Subcutaneous abdominal adipose tissue (tissue), 5 donors: ENCODE results near the gene EBF3.

Source experiments
- H3K27ac ChIP-seq: one replicate; pipeline ENCODE4 v1.7.0; 2013; ENCODE audit warnings: low read depth, mild to moderate bottlenecking, inconsistent platforms, low read length, moderate library complexity
- H3K27me3 ChIP-seq, 5 donors: one replicate each; pipeline ENCODE4 v1.7.0; 2013; ENCODE audit warnings: low read length in 5 of 5, inconsistent platforms in 1 of 5; ENCODE audit not compliant: control insufficient read depth in 5 of 5, insufficient read depth in 4 of 5
- H3K36me3 ChIP-seq, 5 donors: one replicate each; pipeline ENCODE4 v1.7.0; 2013; ENCODE audit warnings: low read length in 5 of 5; ENCODE audit not compliant: control insufficient read depth in 5 of 5, insufficient read depth in 5 of 5
- H3K4me1 ChIP-seq, 5 donors: one replicate each; pipeline ENCODE4 v1.7.0; 2013; ENCODE audit warnings: low read length in 5 of 5, mild to moderate bottlenecking in 3 of 5, moderate library complexity in 1 of 5; ENCODE audit not compliant: control insufficient read depth in 5 of 5, insufficient read depth in 5 of 5
- H3K4me3 ChIP-seq, 5 donors: one replicate each; pipeline ENCODE4 v1.7.0; 2013; ENCODE audit warnings: low read length in 5 of 5, low read depth in 1 of 5
- H3K9ac ChIP-seq, 5 donors: one replicate each; pipeline ENCODE4 v1.7.0; 2013; ENCODE audit warnings: low read length in 5 of 5, mild to moderate bottlenecking in 4 of 5, moderate library complexity in 3 of 5
- H3K9me3 ChIP-seq, 5 donors: one replicate each; pipeline ENCODE4 v1.7.0; 2013; ENCODE audit warnings: low read length in 5 of 5; ENCODE audit not compliant: control insufficient read depth in 5 of 5
- donor health status: healthy.
- donor health status: healthy.
- donor health status: healthy.
- donor health status: healthy.
- donor health status: healthy.

The EBF3 gene

GRCh38 chr10:129812398-129812797, 151.7 kb downstream of the EBF3 start:
- no peaks in the 10 kb centered on the region for H3K36me3 ChIP-seq
- H3K4me1 ChIP-seq = no peaks in the 10 kb centered on the region
- H3K9ac ChIP-seq = no peak overlapping the region
- H3K27ac ChIP-seq = no peak overlapping the region
- peaks cover 0 to 9% (median 0%) of the 10 kb centered on the region in 5 donors for H3K27me3 ChIP-seq
- peaks cover 0 to 4% (median 0%) of the 10 kb centered on the region in 5 donors for H3K9me3 ChIP-seq
- H3K4me3 ChIP-seq = no peak overlapping the region

- H3K36me3 ChIP-seq = no peaks in the 10 kb centered on the region
- peaks cover 0 to 7% (median 0%) of the 10 kb centered on the region in 5 donors for H3K9me3 ChIP-seq
- H3K27ac ChIP-seq = no peak overlapping the region
- H3K9ac ChIP-seq = no peak overlapping the region
- no peaks in the 10 kb centered on the region for H3K4me1 ChIP-seq
- H3K27me3 ChIP-seq = peaks cover 0 to 9% (median 0%) of the 10 kb centered on the region in 5 donors
- H3K4me3 ChIP-seq = no peak overlapping the region
These were observed 152.9 kb downstream of the EBF3 start for GRCh38 chr10:129811208-129811607.

DNA sequence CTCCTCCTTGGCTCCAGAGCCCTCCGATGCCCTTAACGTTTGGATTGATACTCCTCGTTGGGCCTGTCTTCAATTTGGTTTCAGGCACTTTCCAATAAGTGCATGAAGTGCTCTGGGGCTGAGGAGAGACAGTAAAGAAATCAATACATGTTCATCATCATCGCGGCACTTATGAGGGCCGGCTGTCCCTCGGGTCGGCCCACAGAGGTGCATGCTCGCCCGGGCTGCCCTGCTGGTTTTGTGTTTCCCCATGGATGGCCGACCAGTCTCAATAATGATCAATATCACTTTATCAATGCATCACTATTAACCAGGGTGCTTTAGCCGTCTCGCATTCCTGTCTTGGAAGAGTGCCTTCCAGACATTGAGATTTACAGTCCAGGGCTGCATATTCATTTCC, 154.2 kb downstream of the EBF3 start:
- no peaks in the 10 kb centered on the region for H3K36me3 ChIP-seq
- H3K27me3 ChIP-seq = peaks cover 0 to 9% (median 0%) of the 10 kb centered on the region in 5 donors
- no peaks in the 10 kb centered on the region for H3K4me1 ChIP-seq
- H3K27ac ChIP-seq = no peak overlapping the region
- peaks cover 0 to 11% (median 0%) of the 10 kb centered on the region in 5 donors for H3K9me3 ChIP-seq
- no peak overlapping the region for H3K9ac ChIP-seq
- no peak overlapping the region for H3K4me3 ChIP-seq

GRCh38 chr10:129809431-129809830, 154.6 kb downstream of the EBF3 start:
- Histone ChIP-seq H3K27ac (no peak overlapping the region), H3K27me3 (peaks cover 0 to 9% (median 0%) of the 10 kb centered on the region in 5 donors), H3K4me1 (no peaks in the 10 kb centered on the region), H3K9me3 (peaks cover 0 to 10% (median 0%) of the 10 kb centered on the region in 5 donors), H3K9ac (no peak overlapping the region), H3K36me3 (no peaks in the 10 kb centered on the region), H3K4me3 (no peak overlapping the region)

DNA sequence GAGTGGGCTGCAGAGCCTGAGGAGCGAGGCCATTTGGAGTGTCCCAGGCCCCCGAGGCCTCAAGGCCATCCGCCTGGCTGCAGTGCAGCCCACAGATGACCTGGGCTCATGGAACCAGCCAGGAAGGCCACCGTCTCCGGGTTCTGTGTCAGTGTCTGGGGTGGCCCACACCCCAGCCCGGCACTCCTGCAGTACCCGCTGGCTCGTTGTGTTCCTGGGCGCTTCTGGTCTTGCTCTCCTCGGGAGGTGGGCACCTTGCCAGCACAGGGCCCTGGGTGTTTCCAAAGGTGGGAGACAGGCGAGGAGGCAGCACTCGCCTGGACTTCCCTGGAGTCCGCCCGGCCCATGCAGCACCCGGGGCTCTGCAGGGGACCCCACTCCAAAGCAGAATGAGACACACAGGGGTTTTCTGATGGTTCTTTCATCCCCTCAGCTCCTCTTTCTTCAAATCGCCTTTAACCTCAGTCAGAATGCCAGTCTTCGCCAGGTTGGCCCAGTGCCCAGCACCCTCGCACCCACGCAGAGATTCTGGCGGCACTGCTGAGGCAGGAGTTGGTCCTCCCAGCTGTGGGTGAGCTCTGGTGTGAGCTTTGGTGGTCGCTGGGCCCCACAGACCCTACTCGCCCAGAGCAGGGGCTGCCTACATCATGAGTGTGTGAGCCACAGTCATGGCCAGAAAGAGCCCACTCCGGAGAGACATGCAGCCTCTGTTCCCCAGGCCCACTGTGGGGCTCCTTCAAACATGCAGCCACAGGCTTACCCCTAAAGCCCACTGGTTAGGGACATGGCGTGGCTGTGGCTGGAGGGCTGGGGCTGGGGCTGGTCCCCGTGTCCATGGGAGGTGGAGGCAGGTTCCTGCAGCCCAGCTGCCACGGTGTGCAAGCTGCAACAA, 155.7 kb downstream of the EBF3 start:
- Histone ChIP-seq H3K4me3 (no peak overlapping the region), H3K9me3 (peaks cover 0 to 10% (median 4%) of the 10 kb centered on the region in 5 donors), H3K4me1 (no peaks in the 10 kb centered on the region), H3K27ac (no peak overlapping the region), H3K9ac (no peak overlapping the region), H3K27me3 (peaks cover 0 to 9% (median 0%) of the 10 kb centered on the region in 5 donors), H3K36me3 (no peaks in the 10 kb centered on the region)

- Histone ChIP-seq H3K36me3 (no peaks in the 10 kb centered on the region), H3K27ac (no peak overlapping the region), H3K4me3 (no peak overlapping the region), H3K9ac (no peak overlapping the region), H3K4me1 (no peaks in the 10 kb centered on the region), H3K27me3 (peaks cover 0 to 12% (median 0%) of the 10 kb centered on the region in 5 donors), H3K9me3 (peaks cover 4 to 15% (median 6%) of the 10 kb centered on the region in 5 donors)
These were observed 156.9 kb downstream of the EBF3 start for GRCh38 chr10:129807211-129807610.

DNA sequence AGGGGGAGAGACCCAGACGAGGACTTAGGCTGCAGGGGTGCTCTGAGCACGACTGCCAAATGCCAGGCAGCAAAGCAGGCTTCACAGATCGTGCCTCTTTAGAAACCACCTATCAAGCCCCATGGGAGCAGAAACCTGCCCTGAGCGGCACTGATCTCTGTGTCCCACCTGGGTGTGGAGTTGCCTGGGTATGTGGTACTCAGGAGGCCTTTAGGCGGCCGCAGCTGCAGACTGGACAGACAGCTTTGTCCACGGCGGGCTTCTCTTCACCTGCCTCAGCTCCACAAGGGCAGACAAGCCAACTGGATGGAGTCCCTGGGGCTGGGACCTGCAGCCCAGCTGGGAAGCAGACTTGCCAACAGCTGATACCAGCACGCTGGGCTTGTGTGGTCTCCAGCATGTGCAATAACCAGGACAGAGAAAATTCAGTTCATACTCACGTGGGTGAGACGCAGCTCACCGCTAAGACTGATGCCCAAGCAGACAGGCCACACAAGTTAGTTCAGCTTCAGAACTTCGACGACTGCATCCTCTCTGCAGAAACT, 163.2 kb downstream of the EBF3 start:
- no peak overlapping the region for H3K27ac ChIP-seq
- H3K4me3 ChIP-seq = no peak overlapping the region
- peaks cover 4 to 9% (median 6%) of the 10 kb centered on the region in 5 donors for H3K9me3 ChIP-seq
- no peaks in the 10 kb centered on the region for H3K36me3 ChIP-seq
- peaks cover 0 to 4% (median 0%) of the 10 kb centered on the region in 5 donors for H3K27me3 ChIP-seq
- H3K9ac ChIP-seq = no peak overlapping the region
- H3K4me1 ChIP-seq = peaks cover 0 to 4% (median 0%) of the 10 kb centered on the region in 5 donors

GRCh38 chr10:129799942-129800341, 164.1 kb downstream of the EBF3 start:
- Histone ChIP-seq H3K27ac (no peak overlapping the region), H3K4me1 (peaks cover 0 to 4% (median 0%) of the 10 kb centered on the region in 5 donors), H3K9ac (no peak overlapping the region), H3K4me3 (no peak overlapping the region), H3K36me3 (no peaks in the 10 kb centered on the region), H3K27me3 (peaks cover 0 to 4% (median 0%) of the 10 kb centered on the region in 5 donors), H3K9me3 (peaks cover 0 to 8% (median 4%) of the 10 kb centered on the region in 5 donors)

GRCh38 chr10:129796710-129797420, 167.2 kb downstream of the EBF3 start:
- no peak overlapping the region for H3K9ac ChIP-seq
- peaks cover 0 to 3% (median 0%) of the 10 kb centered on the region in 5 donors for H3K27me3 ChIP-seq
- H3K27ac ChIP-seq = no peak overlapping the region
- no peak overlapping the region for H3K4me3 ChIP-seq
- peaks cover 0 to 14% (median 9%) of the 10 kb centered on the region in 5 donors for H3K4me1 ChIP-seq
- peaks cover 0 to 2% (median 0%) of the 10 kb centered on the region in 5 donors for H3K36me3 ChIP-seq
- H3K9me3 ChIP-seq = peaks cover 0 to 4% (median 0%) of the 10 kb centered on the region in 5 donors
